ENCODE results near the gene USP22.

USP22 gene

GRCh38 chr17:20999841-21000532 is 42.8 kb downstream of the USP22 start:
- TF ChIP-seq CTCF (conservative IDR thresholded peaks at IDR 0.05; ENCODE audit: low read depth, low read length): no peak
- DNase-seq (ENCODE audit: low read depth): no peak
- no peak overlapping the region for H3K4me3 ChIP-seq (ENCODE audit: low read length)

DNA sequence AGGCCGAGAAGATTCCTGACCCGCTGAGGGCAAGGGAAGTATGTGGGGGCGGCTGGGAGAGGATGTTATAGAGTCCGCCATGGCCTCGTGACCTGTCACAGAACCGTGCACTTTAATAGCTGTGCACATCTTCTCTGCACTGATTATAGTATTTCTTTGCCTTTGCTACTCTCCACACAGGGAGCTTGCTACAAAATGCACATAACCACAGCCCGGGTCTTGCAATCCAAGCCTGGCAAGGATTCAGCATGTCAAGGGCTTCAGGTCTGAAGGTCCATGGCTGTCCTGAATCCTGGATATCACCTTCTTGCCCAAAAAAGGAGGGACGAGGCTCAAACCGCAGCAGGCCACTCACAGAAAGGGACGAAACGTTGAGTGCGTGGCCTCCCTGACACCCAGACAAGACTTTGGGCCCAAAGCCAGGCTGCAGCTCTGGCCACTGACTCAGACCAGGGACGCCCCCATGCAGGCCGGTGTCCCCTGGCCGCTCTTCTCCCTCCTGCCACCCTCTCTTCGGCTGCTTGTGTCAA is 43.7 kb downstream of the USP22 start:
- no peak for TF ChIP-seq CTCF (conservative IDR thresholded peaks at IDR 0.05; ENCODE audit: low read depth, low read length)
- no peak for DNase-seq (ENCODE audit: low read depth)
- no peak overlapping the region for H3K4me3 ChIP-seq (ENCODE audit: low read length)

DNA sequence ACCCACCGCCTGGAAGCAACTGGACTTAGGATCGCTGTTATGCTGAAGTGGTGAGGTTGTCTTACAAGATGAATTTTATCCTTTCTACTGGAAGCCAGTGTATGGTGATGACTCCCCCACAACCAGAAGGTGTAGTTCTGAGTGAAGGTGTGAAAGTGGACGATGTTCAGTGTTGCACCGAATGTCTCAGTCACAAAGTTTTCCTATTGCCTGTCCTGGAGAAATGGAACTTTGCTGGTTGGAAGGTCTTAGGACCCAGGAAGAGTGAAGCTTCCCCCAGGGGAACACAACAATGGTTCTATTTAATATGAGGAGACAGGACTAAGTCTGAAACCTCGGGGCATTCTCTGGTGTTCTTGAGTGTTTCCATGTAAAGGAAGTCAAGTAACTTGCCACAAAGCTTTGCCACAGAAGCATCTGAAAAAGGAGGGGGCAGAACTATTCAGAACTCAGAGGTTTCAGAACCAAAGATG is 44.2 kb downstream of the USP22 start:
- TF ChIP-seq CTCF (conservative IDR thresholded peaks at IDR 0.05; ENCODE audit: low read depth, low read length): no peak
- no peak for DNase-seq (ENCODE audit: low read depth)
- H3K4me3 ChIP-seq (ENCODE audit: low read length): no peak overlapping the region

- TF ChIP-seq CTCF (conservative IDR thresholded peaks at IDR 0.05; ENCODE audit: low read depth, low read length): no peak
- DNase-seq (ENCODE audit: low read depth): no peak
- no peak overlapping the region for H3K4me3 ChIP-seq (ENCODE audit: low read length)
Measured at GRCh38 chr17:20997711-20998570, 44.9 kb downstream of the USP22 start.

- H3K4me3 ChIP-seq (ENCODE audit: low read length): no peak overlapping the region
- no peak for TF ChIP-seq CTCF (conservative IDR thresholded peaks at IDR 0.05; ENCODE audit: low read depth, low read length)
- DNase-seq (ENCODE audit: low read depth): no peak
Measured at GRCh38 chr17:20996724-20997615, 45.8 kb downstream of the USP22 start.

DNA sequence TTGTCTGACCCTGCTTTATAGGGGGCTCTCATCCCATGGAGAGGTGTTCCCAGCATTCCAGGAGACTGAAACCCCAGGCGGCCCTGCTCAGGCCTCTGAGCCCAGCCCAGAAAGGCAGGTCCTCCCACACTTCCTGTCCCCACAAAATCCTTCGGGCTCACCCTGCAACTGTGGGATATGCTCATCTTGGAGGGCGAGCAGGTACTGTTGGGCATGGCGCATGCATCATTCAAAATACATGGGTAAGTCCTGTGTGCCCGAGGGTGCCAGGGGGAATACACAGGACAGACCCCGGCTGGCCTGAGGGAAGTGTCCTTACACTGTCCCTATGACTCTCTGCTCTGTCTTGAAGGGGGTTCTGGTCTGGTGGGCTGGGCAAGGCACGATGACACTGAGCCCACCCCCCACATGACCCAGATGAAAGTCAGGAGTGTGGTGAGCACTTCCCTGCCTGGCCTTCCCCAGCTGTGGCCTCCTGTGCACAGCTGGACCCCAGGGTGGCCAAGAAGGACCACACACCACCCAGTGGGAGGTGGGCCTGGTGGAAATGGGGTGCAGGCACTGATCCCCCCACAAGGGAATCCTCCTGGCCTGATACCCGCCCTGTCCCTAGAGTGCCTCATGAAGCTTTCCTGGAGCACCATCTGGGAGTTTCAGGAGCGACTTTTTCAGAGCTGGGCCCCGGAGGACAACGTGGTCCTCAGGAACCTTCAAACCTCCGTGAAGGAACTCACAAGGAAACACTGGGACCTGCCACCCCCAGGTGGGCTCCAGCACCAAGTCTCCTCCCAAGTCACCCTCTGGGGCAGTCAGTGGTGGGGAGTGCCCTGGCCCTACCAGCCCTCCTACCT is 46.7 kb downstream of the USP22 start:
- no peak for TF ChIP-seq CTCF (conservative IDR thresholded peaks at IDR 0.05; ENCODE audit: low read depth, low read length)
- no peak overlapping the region for H3K4me3 ChIP-seq (ENCODE audit: low read length)
- DNase-seq (ENCODE audit: low read depth): no peak
